ES-I3 (cell line): ENCODE measurements around the gene ASPN.

ENCODE experiments used
- H3K36me3 ChIP-seq: 2 replicates; pipeline ENCODE4 v1.6.1; 2013; ENCODE audit warnings: mild to moderate bottlenecking, low read length, control low read depth, moderate library complexity; ENCODE audit not compliant: insufficient read depth
- H3K4me1 ChIP-seq: 2 replicates; pipeline ENCODE4 v1.6.1; 2013; ENCODE audit warnings: mild to moderate bottlenecking, control low read depth, low read length; ENCODE audit not compliant: insufficient read depth
- H3K9ac ChIP-seq: 2 replicates; pipeline ENCODE4 v1.6.1; 2013; ENCODE audit warnings: low read depth, mild to moderate bottlenecking, low read length, moderate library complexity
- H3K9me3 ChIP-seq: 2 replicates; pipeline ENCODE4 v1.6.1; 2013; ENCODE audit warnings: mild to moderate bottlenecking, low read length, moderate library complexity; ENCODE audit not compliant: control insufficient read depth, insufficient read depth

The ASPN gene

GRCh38 chr9:92482329-92482728, at the start of gene ASPN:
Gene ASPN (minus strand): TSS chr9:92482506.
- Histone ChIP-seq H3K36me3 (no peaks in the 10 kb centered on the region), H3K9ac (no peak within 1 kb of the TSS), H3K9me3 (no peaks in the 10 kb centered on the region), H3K4me1 (peaks cover 21% of the 10 kb centered on the region)

- Histone ChIP-seq H3K9me3 (no peaks in the 10 kb centered on the region), H3K36me3 (no peaks in the 10 kb centered on the region), H3K9ac (no peak overlapping the region), H3K4me1 (no peaks in the 10 kb centered on the region)
These were observed 48.6 kb upstream of the ASPN start for GRCh38 chr9:92530893-92531292.

- H3K9me3 ChIP-seq, result no peaks in the 10 kb centered on the region
- no peak overlapping the region for H3K9ac ChIP-seq
- H3K4me1 ChIP-seq, result no peaks in the 10 kb centered on the region
- H3K36me3 ChIP-seq, result no peaks in the 10 kb centered on the region
These were observed 46.8 kb upstream of the ASPN start for GRCh38 chr9:92529124-92529523.

GRCh38 chr9:92528522-92528849, 46.2 kb upstream of the ASPN start:
- Histone ChIP-seq H3K36me3 (no peaks in the 10 kb centered on the region), H3K9ac (no peak overlapping the region), H3K9me3 (no peaks in the 10 kb centered on the region), H3K4me1 (no peaks in the 10 kb centered on the region)

GRCh38 chr9:92527832-92528521, 45.7 kb upstream of the ASPN start:
- Histone ChIP-seq H3K9me3 (no peaks in the 10 kb centered on the region), H3K9ac (no peak overlapping the region), H3K4me1 (no peaks in the 10 kb centered on the region), H3K36me3 (no peaks in the 10 kb centered on the region)

- Histone ChIP-seq H3K4me1 (no peaks in the 10 kb centered on the region), H3K9ac (no peak overlapping the region), H3K36me3 (no peaks in the 10 kb centered on the region), H3K9me3 (no peaks in the 10 kb centered on the region)
These were observed 45.1 kb upstream of the ASPN start for GRCh38 chr9:92527291-92527828.

GRCh38 chr9:92525306-92525705, 43.0 kb upstream of the ASPN start:
- no peak overlapping the region for H3K9ac ChIP-seq

GRCh38 chr9:92524881-92525280, 42.6 kb upstream of the ASPN start:
- H3K9ac ChIP-seq, result no peak overlapping the region
- no peaks in the 10 kb centered on the region for H3K4me1 ChIP-seq
- no peaks in the 10 kb centered on the region for H3K36me3 ChIP-seq
- no peaks in the 10 kb centered on the region for H3K9me3 ChIP-seq

More at GRCh38 chr9:92525306-92525705, 43.0 kb upstream of the ASPN start:
- Histone ChIP-seq H3K36me3 (no peaks in the 10 kb centered on the region), H3K9me3 (no peaks in the 10 kb centered on the region), H3K4me1 (no peaks in the 10 kb centered on the region)

GRCh38 chr9:92522983-92523970, 41.0 kb upstream of the ASPN start:
- H3K9me3 ChIP-seq, result no peaks in the 10 kb centered on the region
- H3K9ac ChIP-seq, result no peak overlapping the region
- H3K4me1 ChIP-seq, result no peaks in the 10 kb centered on the region

GRCh38 chr9:92520837-92521236, 38.5 kb upstream of the ASPN start:
- H3K36me3 ChIP-seq, result no peaks in the 10 kb centered on the region
- H3K9ac ChIP-seq, result no peak overlapping the region
- H3K4me1 ChIP-seq, result peaks cover 14% of the 10 kb centered on the region; the same call in 1 of the 2 replicates
- H3K9me3 ChIP-seq, result no peaks in the 10 kb centered on the region

More at GRCh38 chr9:92522983-92523970, 41.0 kb upstream of the ASPN start:
- no peaks in the 10 kb centered on the region for H3K36me3 ChIP-seq

GRCh38 chr9:92518199-92518598, 35.9 kb upstream of the ASPN start:
- Histone ChIP-seq H3K4me1 (peaks cover 14% of the 10 kb centered on the region; the same call in 1 of the 2 replicates), H3K9ac (no peak overlapping the region)

GRCh38 chr9:92517046-92517445, 34.7 kb upstream of the ASPN start:
- no peak overlapping the region for H3K9ac ChIP-seq
- no peaks in the 10 kb centered on the region for H3K9me3 ChIP-seq
- H3K36me3 ChIP-seq, result no peaks in the 10 kb centered on the region
- H3K4me1 ChIP-seq, result peaks cover 14% of the 10 kb centered on the region; the same call in 1 of the 2 replicates

More at GRCh38 chr9:92518199-92518598, 35.9 kb upstream of the ASPN start:
- no peaks in the 10 kb centered on the region for H3K36me3 ChIP-seq
- H3K9me3 ChIP-seq, result no peaks in the 10 kb centered on the region

- Histone ChIP-seq H3K9me3 (no peaks in the 10 kb centered on the region), H3K36me3 (no peaks in the 10 kb centered on the region)
These were observed 34.2 kb upstream of the ASPN start for GRCh38 chr9:92516521-92516920.

GRCh38 chr9:92514635-92515034, 32.3 kb upstream of the ASPN start:
- Histone ChIP-seq H3K9me3 (no peaks in the 10 kb centered on the region), H3K9ac (no peak overlapping the region), H3K4me1 (peaks cover 14% of the 10 kb centered on the region; the same call in 1 of the 2 replicates), H3K36me3 (no peaks in the 10 kb centered on the region)

More at GRCh38 chr9:92516521-92516920, 34.2 kb upstream of the ASPN start:
- Histone ChIP-seq H3K9ac (no peak overlapping the region), H3K4me1 (peaks cover 14% of the 10 kb centered on the region; the same call in 1 of the 2 replicates)
